ENCODE measurements around the gene IPO11.
"Not testable (repeated sequence)": the region's sequence is repeated elsewhere in the genome, so short reads cannot be mapped to it uniquely, and the experiment has no call there.

Gene IPO11

GRCh38 chr5:62652225-62652624, 239.7 kb downstream of the IPO11 start:
- no peak for DNase-seq

- no peak for DNase-seq
Measured at GRCh38 chr5:62653001-62653863, 240.7 kb downstream of the IPO11 start.

- DNase-seq: no peak
Measured at GRCh38 chr5:62653864-62654575, 241.5 kb downstream of the IPO11 start.

- DNase-seq: not testable (repeated sequence)
Measured at GRCh38 chr5:62657772-62658171, 245.2 kb downstream of the IPO11 start.

- no peak for DNase-seq
Measured at GRCh38 chr5:62661126-62661525, 248.6 kb downstream of the IPO11 start.

GRCh38 chr5:62662521-62662920, 250.0 kb downstream of the IPO11 start:
- no peak for DNase-seq

- no peak for DNase-seq
Measured at GRCh38 chr5:62671479-62671878, 258.9 kb downstream of the IPO11 start.

- not testable (repeated sequence) for DNase-seq
Measured at GRCh38 chr5:62676596-62676995, 264.0 kb downstream of the IPO11 start.
